ENCODE data around the gene CHD6.

DNA sequence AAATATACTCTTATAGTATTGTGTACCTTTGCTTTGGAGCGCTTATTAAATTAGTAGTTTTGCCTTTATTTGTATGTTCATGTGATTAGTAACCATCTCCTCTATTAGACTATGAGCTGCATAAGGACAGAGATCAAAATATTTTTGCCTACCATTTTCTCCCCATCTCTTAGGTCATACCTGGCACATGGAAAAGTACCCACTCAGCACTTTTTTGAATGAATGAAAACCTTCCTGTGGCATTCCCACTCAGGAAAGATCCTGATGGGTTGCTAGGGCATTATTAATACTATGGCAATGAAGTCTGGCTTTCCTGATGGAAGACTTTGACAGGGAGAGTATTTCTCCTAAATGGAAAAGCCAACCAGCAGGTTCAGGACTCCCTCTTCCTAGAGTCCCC, 20.3 kb upstream of the CHD6 start:
- TF ChIP-seq, protein P1, sequence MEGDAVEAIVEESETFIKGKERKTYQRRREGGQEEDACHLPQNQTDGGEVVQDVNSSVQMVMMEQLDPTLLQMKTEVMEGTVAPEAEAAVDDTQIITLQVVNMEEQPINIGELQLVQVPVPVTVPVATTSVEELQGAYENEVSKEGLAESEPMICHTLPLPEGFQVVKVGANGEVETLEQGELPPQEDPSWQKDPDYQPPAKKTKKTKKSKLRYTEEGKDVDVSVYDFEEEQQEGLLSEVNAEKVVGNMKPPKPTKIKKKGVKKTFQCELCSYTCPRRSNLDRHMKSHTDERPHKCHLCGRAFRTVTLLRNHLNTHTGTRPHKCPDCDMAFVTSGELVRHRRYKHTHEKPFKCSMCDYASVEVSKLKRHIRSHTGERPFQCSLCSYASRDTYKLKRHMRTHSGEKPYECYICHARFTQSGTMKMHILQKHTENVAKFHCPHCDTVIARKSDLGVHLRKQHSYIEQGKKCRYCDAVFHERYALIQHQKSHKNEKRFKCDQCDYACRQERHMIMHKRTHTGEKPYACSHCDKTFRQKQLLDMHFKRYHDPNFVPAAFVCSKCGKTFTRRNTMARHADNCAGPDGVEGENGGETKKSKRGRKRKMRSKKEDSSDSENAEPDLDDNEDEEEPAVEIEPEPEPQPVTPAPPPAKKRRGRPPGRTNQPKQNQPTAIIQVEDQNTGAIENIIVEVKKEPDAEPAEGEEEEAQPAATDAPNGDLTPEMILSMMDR (IDR thresholded peaks at IDR 0.05 in 2 of 3, conservative IDR thresholded peaks at IDR 0.05 in 1 of 3; ENCODE audit: borderline replicate concordance in 1 of 3, insufficient read depth in 1 of 3, low read depth in 2 of 3, low read length in 2 of 3): no peak
- TF ChIP-seq POLR2AphosphoS5 (IDR thresholded peaks at IDR 0.05; ENCODE audit: low read depth, low read length) (no peak), POLR2A (IDR thresholded peaks at IDR 0.05; ENCODE audit: borderline replicate concordance, extremely low read depth, insufficient read depth, insufficient read length) (no peak), EZH2 (IDR thresholded peaks at IDR 0.05) (no peak), YY1 (IDR thresholded peaks at IDR 0.05; ENCODE audit: extremely low read depth, insufficient replicate concordance, low read depth, low read length) (no peak), SIN3A (IDR thresholded peaks at IDR 0.05; ENCODE audit: low read depth) (no peak), TCF7L2 (IDR thresholded peaks at IDR 0.05; ENCODE audit: borderline replicate concordance, extremely low read depth, insufficient read depth, insufficient read length) (no peak), EZH2phosphoT487 (IDR thresholded peaks at IDR 0.05; ENCODE audit: borderline replicate concordance) (no peak), FOSL1 (IDR thresholded peaks at IDR 0.05; ENCODE audit: low read depth) (no peak), JUND (IDR thresholded peaks at IDR 0.05) (no peak), ZFX (IDR thresholded peaks at IDR 0.05) (no peak), SP1 (IDR thresholded peaks at IDR 0.05; ENCODE audit: low read depth) (no peak), ZNF274 (IDR thresholded peaks at IDR 0.05; ENCODE audit: low read depth, low read length) (no peak)
- TF ChIP-seq, protein P2, sequence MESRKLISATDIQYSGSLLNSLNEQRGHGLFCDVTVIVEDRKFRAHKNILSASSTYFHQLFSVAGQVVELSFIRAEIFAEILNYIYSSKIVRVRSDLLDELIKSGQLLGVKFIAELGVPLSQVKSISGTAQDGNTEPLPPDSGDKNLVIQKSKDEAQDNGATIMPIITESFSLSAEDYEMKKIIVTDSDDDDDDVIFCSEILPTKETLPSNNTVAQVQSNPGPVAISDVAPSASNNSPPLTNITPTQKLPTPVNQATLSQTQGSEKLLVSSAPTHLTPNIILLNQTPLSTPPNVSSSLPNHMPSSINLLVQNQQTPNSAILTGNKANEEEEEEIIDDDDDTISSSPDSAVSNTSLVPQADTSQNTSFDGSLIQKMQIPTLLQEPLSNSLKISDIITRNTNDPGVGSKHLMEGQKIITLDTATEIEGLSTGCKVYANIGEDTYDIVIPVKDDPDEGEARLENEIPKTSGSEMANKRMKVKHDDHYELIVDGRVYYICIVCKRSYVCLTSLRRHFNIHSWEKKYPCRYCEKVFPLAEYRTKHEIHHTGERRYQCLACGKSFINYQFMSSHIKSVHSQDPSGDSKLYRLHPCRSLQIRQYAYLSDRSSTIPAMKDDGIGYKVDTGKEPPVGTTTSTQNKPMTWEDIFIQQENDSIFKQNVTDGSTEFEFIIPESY (IDR thresholded peaks at IDR 0.05; ENCODE audit: extremely low read depth, insufficient replicate concordance, low read length): no peak

Measured in HCT116 (cell line).